MM.1S (cell line): Measurements from ENCODE around the gene IER5.

Experiments used
- CTCF ChIP-seq: fragments of 300-600 bp; sonication (generic); IDR thresholded peaks from 2 replicates; pipeline ENCODE4 v1.5.1; 2016; ENCODE audit warnings: antibody characterized with exemption, low read length, mixed read lengths
- EZH2 ChIP-seq: fragments of 300-600 bp; sonication (generic); optimal IDR thresholded peaks from 2 replicates; pipeline ENCODE3; 2017; ENCODE audit warnings: low read depth, mild to moderate bottlenecking, antibody characterized with exemption, low read length, mixed read lengths

DNA sequence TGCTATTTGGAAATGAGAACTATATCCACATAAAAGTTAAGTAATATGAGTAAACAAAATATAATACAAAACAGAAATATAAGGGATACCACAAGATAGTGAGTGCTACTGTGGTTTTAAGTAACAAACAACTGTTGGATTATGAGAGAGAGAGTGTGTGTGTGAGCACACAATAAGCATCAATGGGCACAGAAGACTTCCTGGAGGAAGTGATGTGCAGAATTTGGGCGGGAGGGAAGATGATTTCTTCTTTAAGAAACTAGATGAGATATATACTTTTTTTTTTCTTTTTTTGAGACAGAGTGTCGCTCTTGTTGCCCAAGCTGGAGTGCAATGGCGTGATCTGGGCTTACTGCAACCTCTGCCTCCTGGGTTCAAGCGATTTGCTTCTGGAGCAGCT is 7.9 kb upstream of the IER5 start:
- TF ChIP-seq EZH2 (no peak), CTCF (no peak)
